ENCODE measurements around the gene ALDH9A1.

DNA sequence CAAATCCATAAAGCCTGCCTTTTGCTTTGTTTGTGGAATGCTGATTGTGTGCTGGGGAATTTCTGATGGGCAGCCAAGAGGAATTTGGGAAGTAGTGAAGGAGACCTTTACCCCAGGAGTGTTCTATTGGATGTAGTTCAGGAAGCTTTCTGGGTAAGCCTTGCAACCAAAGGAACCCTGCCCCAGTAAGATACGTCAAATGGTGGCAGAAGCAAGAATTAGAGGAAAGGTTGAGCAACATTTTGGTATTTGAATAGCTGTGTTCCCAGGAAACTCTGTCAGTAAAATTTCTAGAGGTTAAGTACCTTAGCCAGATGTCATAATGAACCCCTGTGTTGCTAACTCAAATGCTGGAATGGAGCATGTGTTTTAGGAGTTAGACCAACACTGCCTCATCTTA is 60.9 kb downstream of the ALDH9A1 start:
- TF ChIP-seq CTCF (IDR thresholded peaks at IDR 0.05) (no peak), POLR2A (IDR thresholded peaks at IDR 0.05) (no peak)
